GM12891 (cell line): ENCODE data around the gene MGLL.

Source experiments
- POLR2A ChIP-seq: IDR thresholded peaks from 2 replicates; pipeline ENCODE4 v1.6.1; 2011; ENCODE audit warnings: low read depth, low read length, control low read depth
- POLR2AphosphoS5 ChIP-seq: IDR thresholded peaks from 2 replicates; pipeline ENCODE4 v1.6.1; 2011; ENCODE audit warnings: low read depth, low read length, control low read depth
- TAF1 ChIP-seq: IDR thresholded peaks from 2 replicates; pipeline ENCODE4 v1.6.1; 2011; ENCODE audit warnings: low read depth, low read length, control low read depth

DNA sequence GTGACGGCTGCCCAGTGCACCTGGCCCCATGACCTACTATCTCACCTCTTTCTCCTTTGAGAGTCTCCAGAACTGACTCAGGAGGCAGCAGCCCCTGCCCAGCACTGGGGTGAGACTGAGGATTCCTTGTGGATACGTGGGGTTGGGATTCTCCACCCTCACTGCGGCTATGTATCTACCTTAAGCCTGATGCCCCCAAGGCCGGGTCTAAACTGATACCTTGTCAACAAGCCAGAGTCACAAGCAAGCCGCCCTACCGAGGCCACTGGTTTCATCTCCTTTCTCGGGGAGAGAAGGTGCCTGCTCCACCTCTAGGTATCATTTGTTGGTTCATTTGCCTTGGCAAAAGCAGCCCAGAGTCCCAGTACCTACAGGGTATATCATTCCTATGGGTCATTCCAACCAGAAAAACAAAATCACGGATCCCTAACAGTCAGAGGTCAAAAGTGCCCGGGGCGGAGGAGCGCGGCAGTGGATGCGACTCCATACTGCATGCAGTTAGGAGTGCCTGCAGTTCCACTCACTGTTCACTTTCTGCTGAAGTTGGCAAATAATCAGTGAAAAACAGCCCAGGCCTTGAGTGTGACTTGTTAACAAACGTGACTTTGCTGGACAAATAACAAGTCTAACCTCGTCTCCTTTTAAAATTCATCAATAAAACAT is 102.0 kb downstream of the MGLL start:
- TF ChIP-seq POLR2AphosphoS5 (no peak), POLR2A (no peak), TAF1 (no peak)
